H1 (cell line): ENCODE measurements around the gene TTC13.

Source experiments
- ATF3 ChIP-seq: IDR thresholded peaks from 2 replicates; pipeline ENCODE4 v1.6.1; 2011; ENCODE audit warnings: low read depth, mild to moderate bottlenecking, low read length; ENCODE audit not compliant: insufficient read depth
- BCL11A ChIP-seq, 2 experiments: IDR thresholded peaks; one replicate each; pipeline ENCODE4 v1.6.1; 2011; ENCODE audit warnings: low read depth in 2 of 2, low read length in 2 of 2, mild to moderate bottlenecking in 2 of 2
- CHD2 ChIP-seq: IDR thresholded peaks from 2 replicates; pipeline ENCODE4 v1.6.1; 2012; ENCODE audit warnings: low read length, improper control_type of control experiment
- HDAC6 ChIP-seq: IDR thresholded peaks from one replicate; pipeline ENCODE4 v1.7.1; 2012; ENCODE audit warnings: low read depth, mild to moderate bottlenecking, inconsistent platforms, low read length, moderate library complexity
- JUN ChIP-seq: IDR thresholded peaks from 2 replicates; pipeline ENCODE4 v1.6.1; 2011; ENCODE audit warnings: low read depth, mild to moderate bottlenecking, improper control_type of control experiment, low read length
- JUND ChIP-seq: IDR thresholded peaks from 2 replicates; pipeline ENCODE4 v1.6.1; 2011; ENCODE audit warnings: mild to moderate bottlenecking, improper control_type of control experiment, low read length
- POLR2A ChIP-seq, 2 experiments: IDR thresholded peaks; 1 replicate in 1 of 2; 2 replicates in 1 of 2; pipeline ENCODE4 v1.6.1; 2011; ENCODE audit warnings: low read depth in 2 of 2, low read length in 2 of 2, mild to moderate bottlenecking in 2 of 2; ENCODE audit errors: control extremely low read depth in 1 of 2
- RAD21 ChIP-seq, 2 experiments: IDR thresholded peaks in 1 of 2; conservative IDR thresholded peaks in 1 of 2; 2 replicates each; pipeline ENCODE4 v1.6.1; 2011; ENCODE audit warnings: low read depth in 2 of 2, low read length in 2 of 2, improper control_type of control experiment in 1 of 2, inconsistent platforms in 1 of 2, mild to moderate bottlenecking in 1 of 2, moderate library complexity in 1 of 2
- RNF2 ChIP-seq: fragments of 200-900, 300-1000 bp; sonication (generic); IDR thresholded peaks from 2 replicates; pipeline ENCODE4 v1.7.1; 2016; ENCODE audit warnings: borderline replicate concordance, low read depth, mild to moderate bottlenecking, antibody characterized with exemption, low read length; ENCODE audit not compliant: poor library complexity, severe bottlenecking; ENCODE audit errors: missing control alignments
- YY1 ChIP-seq: IDR thresholded peaks from 2 replicates; pipeline ENCODE4 v1.6.1; 2011; ENCODE audit warnings: low read depth, mild to moderate bottlenecking, low read length
- TF ChIP-seq, protein P1 (sequence below), 3 experiments: IDR thresholded peaks; 1 replicate in 2 of 3; 2 replicates in 1 of 3; pipeline versions ENCODE4 v1.5.1 to v1.6.1; 2011; ENCODE audit warnings: low read length in 3 of 3, mild to moderate bottlenecking in 3 of 3, inconsistent platforms in 2 of 3, low read depth in 1 of 3, moderate library complexity in 1 of 3; ENCODE audit not compliant: insufficient read depth in 1 of 3; ENCODE audit errors: control extremely low read depth in 1 of 3
- TF ChIP-seq, protein P2 (sequence below): IDR thresholded peaks from 2 replicates; pipeline ENCODE4 v1.6.1; 2012; ENCODE audit warnings: low read length, inconsistent platforms

DNA sequence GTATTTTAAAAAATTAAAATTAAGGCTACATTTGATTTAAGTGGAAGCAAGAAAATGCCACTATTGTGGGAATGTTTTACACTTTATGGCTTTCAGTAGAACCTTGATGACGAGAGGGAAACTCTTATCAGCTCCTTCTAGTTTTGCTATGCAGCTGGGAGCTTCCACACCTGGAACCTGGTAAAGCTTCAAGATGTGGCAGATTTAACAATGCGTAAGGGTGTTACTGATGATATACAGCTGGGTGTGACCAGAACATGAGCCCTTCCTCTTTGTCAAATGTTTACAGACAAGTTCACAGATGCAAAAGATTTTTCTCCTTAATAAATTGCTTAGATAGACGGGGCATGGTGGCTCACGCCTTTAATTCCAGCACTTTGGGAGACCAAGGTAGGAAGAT lies 20.3 kb downstream of the TTC13 start:
- TF ChIP-seq, protein P1, sequence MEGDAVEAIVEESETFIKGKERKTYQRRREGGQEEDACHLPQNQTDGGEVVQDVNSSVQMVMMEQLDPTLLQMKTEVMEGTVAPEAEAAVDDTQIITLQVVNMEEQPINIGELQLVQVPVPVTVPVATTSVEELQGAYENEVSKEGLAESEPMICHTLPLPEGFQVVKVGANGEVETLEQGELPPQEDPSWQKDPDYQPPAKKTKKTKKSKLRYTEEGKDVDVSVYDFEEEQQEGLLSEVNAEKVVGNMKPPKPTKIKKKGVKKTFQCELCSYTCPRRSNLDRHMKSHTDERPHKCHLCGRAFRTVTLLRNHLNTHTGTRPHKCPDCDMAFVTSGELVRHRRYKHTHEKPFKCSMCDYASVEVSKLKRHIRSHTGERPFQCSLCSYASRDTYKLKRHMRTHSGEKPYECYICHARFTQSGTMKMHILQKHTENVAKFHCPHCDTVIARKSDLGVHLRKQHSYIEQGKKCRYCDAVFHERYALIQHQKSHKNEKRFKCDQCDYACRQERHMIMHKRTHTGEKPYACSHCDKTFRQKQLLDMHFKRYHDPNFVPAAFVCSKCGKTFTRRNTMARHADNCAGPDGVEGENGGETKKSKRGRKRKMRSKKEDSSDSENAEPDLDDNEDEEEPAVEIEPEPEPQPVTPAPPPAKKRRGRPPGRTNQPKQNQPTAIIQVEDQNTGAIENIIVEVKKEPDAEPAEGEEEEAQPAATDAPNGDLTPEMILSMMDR (IDR thresholded peaks at IDR 0.05; ENCODE audit: control extremely low read depth in 1 of 3, insufficient read depth in 1 of 3, low read depth in 1 of 3, low read length in 3 of 3): no peak
- TF ChIP-seq POLR2A (IDR thresholded peaks at IDR 0.05; ENCODE audit: control extremely low read depth in 1 of 2, low read depth in 2 of 2, low read length in 2 of 2): no peak
- TF ChIP-seq YY1: no peak
- no peak for TF ChIP-seq RNF2
- TF ChIP-seq, protein P2, sequence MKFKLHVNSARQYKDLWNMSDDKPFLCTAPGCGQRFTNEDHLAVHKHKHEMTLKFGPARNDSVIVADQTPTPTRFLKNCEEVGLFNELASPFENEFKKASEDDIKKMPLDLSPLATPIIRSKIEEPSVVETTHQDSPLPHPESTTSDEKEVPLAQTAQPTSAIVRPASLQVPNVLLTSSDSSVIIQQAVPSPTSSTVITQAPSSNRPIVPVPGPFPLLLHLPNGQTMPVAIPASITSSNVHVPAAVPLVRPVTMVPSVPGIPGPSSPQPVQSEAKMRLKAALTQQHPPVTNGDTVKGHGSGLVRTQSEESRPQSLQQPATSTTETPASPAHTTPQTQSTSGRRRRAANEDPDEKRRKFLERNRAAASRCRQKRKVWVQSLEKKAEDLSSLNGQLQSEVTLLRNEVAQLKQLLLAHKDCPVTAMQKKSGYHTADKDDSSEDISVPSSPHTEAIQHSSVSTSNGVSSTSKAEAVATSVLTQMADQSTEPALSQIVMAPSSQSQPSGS: no peak
- no peak for TF ChIP-seq BCL11A (IDR thresholded peaks at IDR 0.05; ENCODE audit: low read depth in 2 of 2, low read length in 2 of 2)
- no peak for TF ChIP-seq JUND
- no peak for TF ChIP-seq HDAC6
- no peak for TF ChIP-seq JUN
- no peak for TF ChIP-seq CHD2
- TF ChIP-seq RAD21 (IDR thresholded peaks at IDR 0.05 in 1 of 2, conservative IDR thresholded peaks at IDR 0.05 in 1 of 2; ENCODE audit: low read depth in 2 of 2, low read length in 2 of 2): no peak
- no peak for TF ChIP-seq ATF3
